GM13977 (cell line): Measurements from ENCODE around the gene SSMEM1.
A peak's percentile ranks its signal among the peaks of the same experiment; 100 is the strongest.
"Not testable (repeated sequence)": the region's sequence is repeated elsewhere in the genome, so short reads cannot be mapped to it uniquely, and the experiment has no call there.

Source experiments
- DNase-seq: peaks from one replicate; pipeline ENCODE4 v3.0.0; 2012; ENCODE audit warnings: low spot score
- in situ Hi-C: fragments of 300-500 bp; cut with MboI; formaldehyde crosslinking; loops from one replicate; pipeline ENCODE4 v1.12.0; 2022; ENCODE audit warnings: low sequenced_read_pairs, low pct_unique_long_range_greater_than_20kb, mixed read lengths, inconsistent platforms; ENCODE audit not compliant: unreplicated experiment
- TF ChIP-seq, protein P1 (sequence below): IDR thresholded peaks from 2 replicates; pipeline ENCODE4 v1.5.1; 2012; ENCODE audit warnings: mild to moderate bottlenecking, control low read depth; ENCODE audit not compliant: insufficient read depth; ENCODE audit errors: extremely low read depth, missing control alignments

SSMEM1 gene

DNA sequence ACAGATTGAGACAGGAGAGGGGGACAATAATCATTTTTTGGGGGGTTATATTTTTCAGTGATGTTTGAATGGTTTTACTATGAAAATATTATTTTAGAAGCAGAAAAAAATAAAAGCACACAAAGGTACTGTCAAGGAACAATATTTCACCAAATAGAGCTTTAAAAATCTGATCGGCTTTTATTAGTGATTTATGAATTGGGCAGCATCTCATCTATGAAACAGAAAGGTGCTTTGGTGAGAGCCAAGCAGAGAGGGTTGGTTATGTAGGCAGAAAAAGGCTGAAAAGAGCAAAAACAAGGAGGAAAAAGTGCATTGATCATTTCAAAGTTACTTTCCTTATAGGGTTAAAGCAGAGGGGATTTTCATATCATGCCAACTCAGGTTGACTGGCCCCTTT, 32.6 kb downstream of the SSMEM1 start:
- DNase-seq, result no peak
- in situ Hi-C loops, result no loop called here
- TF ChIP-seq, protein P1, sequence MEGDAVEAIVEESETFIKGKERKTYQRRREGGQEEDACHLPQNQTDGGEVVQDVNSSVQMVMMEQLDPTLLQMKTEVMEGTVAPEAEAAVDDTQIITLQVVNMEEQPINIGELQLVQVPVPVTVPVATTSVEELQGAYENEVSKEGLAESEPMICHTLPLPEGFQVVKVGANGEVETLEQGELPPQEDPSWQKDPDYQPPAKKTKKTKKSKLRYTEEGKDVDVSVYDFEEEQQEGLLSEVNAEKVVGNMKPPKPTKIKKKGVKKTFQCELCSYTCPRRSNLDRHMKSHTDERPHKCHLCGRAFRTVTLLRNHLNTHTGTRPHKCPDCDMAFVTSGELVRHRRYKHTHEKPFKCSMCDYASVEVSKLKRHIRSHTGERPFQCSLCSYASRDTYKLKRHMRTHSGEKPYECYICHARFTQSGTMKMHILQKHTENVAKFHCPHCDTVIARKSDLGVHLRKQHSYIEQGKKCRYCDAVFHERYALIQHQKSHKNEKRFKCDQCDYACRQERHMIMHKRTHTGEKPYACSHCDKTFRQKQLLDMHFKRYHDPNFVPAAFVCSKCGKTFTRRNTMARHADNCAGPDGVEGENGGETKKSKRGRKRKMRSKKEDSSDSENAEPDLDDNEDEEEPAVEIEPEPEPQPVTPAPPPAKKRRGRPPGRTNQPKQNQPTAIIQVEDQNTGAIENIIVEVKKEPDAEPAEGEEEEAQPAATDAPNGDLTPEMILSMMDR, result no peak

DNA sequence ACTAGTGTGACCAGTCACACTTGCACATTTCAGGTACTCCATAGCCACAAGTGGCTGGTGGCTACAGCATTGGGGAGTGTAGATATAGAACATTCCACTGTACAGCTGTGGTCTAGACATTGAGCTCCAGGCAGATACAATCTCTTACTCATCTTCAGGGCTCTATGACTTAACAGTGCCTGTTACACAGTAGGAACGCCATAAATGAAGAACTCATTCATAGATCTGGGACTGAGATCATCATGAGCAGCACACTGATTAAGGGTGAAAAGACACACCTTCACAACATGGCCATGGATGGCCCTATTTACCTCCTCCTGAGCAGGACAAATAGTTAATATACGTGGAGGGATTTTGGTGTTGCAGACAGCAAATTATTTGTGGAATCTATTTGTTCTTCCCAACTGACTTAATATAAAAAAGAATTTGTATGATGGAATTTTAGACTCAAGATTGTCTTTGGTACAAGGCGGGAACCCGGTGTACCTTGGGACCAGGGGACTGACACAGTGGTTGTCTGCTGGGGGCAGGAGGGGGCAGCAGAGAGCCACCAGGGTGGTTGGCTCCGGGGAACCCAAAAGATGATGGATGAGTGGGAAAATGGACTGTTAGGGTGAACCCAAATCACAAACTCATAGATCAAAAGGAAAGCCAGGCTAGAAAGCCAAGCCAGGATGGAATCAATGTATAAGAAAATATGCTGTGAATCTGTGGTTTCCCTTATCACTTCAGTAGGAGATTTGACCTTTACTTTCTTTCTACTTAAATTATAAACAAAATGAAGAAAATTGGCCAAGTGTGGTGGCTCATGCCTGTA, 34.7 kb downstream of the SSMEM1 start:
- in situ Hi-C loops, result no loop called here
- TF ChIP-seq, protein P1, result peak; percentile 92

DNA sequence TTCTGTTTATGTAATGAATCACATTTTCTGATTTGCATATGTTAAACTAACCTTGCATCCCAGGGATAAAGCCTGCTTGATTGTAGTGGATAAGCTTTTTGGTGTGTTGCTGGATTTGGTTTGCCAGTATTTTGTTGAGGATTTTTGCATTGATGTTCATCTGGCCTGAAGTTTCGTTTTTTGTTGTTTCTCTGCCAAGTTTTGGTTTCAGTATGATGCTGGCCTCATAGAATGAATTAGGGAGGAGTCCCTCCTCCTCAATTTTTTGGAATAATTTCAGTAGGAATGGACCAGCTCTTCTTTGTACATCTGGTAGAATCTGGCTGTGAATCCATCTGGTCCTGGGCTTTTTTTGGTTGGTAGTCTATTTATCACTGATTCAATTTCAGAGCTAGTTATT, 35.8 kb downstream of the SSMEM1 start:
- in situ Hi-C loops, DNase-seq: not testable (repeated sequence)

More for the DNA sequence above, 34.7 kb downstream of the SSMEM1 start:
- DNase-seq, result peak; percentile 47

DNA sequence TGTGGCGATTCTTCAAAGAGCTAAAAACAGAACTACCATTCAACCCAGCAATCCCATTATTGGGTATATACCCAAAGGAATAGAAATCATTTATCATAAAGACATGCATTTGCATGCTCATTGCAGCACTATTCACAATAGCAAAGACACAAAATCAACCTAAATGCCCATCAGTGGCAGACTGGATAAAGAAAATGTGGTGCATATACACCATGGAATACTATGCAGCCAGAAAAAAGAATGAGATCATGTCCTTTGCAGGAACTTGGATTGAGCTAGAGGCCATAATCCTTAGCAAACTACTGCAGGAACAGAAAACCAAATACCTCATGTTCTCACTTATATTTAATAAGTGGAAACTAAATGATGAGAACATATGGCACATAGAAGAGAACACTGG, 38.8 kb downstream of the SSMEM1 start:
- in situ Hi-C loops, DNase-seq: not testable (repeated sequence)

DNA sequence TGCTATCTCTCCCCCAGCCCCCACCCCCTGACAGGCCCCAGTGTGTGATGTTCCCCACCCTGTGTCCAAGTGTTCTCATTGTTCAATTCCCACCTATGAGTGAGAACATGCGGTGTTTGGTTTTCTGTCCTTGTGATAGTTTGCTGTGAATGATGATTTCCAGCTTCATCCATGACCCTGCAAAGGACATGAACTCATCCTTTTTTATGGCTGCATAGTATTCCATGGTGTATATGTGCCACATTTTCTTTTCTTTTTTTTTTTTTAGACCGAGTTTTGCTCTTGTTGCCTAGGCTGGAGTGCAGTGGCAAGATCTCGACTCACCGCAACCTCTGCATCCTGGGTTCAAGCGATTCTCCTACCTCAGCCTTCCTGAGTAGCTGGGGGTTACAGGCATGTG, 41.2 kb downstream of the SSMEM1 start:
- in situ Hi-C loops, DNase-seq: not testable (repeated sequence)

DNA sequence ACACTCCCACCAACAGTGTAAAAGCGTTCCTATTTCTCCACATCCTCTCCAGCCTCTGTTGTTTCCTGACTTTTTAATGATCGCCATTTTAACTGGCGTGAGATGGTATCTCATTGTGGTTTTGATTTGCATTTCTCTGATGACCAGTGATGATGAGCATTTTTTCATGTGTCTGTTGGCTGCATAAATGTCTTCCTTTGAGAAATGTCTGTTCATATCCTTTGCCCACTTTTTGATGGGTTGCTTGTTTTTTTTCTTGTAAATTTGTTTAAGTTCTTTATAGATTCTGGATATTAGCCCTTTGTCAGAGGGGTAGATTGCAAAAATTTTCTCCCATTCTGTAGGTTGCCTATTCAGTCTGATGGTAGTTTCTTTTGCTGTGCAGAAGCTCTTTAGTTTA, 42.0 kb downstream of the SSMEM1 start:
- DNase-seq, in situ Hi-C loops: not testable (repeated sequence)

DNA sequence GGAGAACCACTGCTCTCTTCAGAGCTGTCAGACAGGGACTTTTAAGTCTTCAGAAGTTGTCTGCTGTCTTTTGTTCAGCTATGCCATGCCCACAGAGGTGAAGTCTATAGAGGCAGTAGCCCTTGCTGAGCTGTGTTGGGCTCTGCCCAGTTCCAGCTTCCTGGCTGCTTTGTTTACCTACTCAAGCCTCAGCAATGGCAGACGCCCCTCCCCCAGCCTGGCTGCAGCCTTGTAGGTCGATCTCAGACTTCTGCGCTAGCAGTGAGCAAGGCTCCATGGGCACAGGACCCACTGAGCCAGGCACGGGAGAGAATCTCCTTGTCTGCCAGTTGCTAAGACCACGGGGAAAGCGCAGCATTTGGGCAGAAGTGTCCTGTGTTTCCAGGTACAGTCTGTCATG, 46.9 kb downstream of the SSMEM1 start:
- DNase-seq, result no peak
- in situ Hi-C loops, result no loop called here
- TF ChIP-seq, protein P1, result no peak

DNA sequence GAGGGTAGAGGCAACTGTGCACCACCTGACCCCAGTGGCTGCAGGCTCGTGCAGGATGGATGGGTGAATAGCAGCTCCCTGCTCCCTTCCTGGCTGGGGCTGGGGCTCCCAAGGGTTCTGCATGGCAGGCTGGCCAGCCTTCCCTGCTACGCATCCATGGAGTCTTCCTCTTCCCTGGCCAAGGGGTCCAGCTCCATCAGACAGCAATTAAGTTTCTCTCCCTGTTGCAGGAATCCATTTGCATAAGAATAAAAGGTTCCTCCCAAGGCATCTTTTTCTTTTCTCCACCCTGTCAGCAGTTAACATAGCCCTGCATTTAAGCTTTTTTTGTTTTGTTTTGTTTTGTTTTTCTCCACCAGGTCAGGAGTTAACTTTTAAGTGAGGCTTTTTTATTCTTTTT, 49.0 kb downstream of the SSMEM1 start:
- TF ChIP-seq, protein P1, result no peak
- DNase-seq, result no peak
- in situ Hi-C loops, result no loop called here

DNA sequence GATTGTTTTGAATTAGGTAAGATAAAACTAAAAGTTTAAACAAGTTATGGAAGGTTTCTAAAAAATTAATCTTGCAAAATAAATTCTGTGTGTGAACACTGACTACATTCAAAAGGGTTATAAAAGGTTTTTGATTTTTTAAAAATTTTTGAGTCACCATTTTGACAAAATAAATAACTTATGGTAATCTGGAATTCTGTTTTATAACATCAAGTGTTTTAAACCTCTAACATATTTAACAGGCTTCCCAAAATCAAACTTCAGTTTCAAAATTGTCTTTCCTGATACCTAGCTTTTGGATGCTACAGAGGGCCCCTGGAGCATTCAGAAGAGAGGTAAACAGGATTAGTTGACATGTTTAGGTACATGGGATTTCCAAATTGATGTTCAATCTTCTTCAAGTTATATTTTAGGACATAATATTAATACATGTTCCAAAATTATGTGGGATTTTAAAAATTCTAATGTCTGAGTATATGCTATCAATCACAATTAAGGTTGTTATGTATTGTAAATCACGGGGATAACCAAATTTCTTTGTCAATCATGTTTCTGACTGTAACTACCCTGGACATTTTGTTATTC, 50.9 kb downstream of the SSMEM1 start:
- no peak for DNase-seq
- TF ChIP-seq, protein P1, result no peak
- in situ Hi-C loops, result no loop called here
